Nephron progenitor cell (in vitro differentiated cells): ENCODE measurements around the gene OR14A16.

Experiments
- DNase-seq: peaks from one replicate; pipeline ENCODE4 v3.0.0; 2021
- H3K27ac Mint-ChIP-seq: 2 replicates; pipeline ENCODE4 v1.8.0; 2021; ENCODE audit warnings: mild to moderate bottlenecking, moderate library complexity, mixed read lengths
- H3K27me3 Mint-ChIP-seq: 2 replicates; pipeline ENCODE4 v1.8.0; 2021; ENCODE audit warnings: mild to moderate bottlenecking, low read depth, mixed read lengths; ENCODE audit not compliant: poor library complexity
- H3K36me3 Mint-ChIP-seq: 2 replicates; pipeline ENCODE4 v1.8.0; 2021; ENCODE audit warnings: low read depth, mixed read lengths
- H3K4me1 Mint-ChIP-seq: 2 replicates; pipeline ENCODE4 v1.8.0; 2021; ENCODE audit warnings: mixed read lengths
- H3K4me3 Mint-ChIP-seq: 2 replicates; pipeline ENCODE4 v1.8.0; 2021; ENCODE audit warnings: mild to moderate bottlenecking, moderate library complexity, mixed read lengths
- H3K9me3 Mint-ChIP-seq: 2 replicates; pipeline ENCODE4 v1.8.0; 2021; ENCODE audit warnings: mild to moderate bottlenecking, moderate library complexity, mixed read lengths
- TF ChIP-seq, protein P1 (sequence below): fragments of 200-600 bp; sonication (generic); IDR thresholded peaks from 2 replicates; pipeline ENCODE4 v1.5.0; 2021; ENCODE audit warnings: antibody characterized with exemption

The OR14A16 gene

DNA sequence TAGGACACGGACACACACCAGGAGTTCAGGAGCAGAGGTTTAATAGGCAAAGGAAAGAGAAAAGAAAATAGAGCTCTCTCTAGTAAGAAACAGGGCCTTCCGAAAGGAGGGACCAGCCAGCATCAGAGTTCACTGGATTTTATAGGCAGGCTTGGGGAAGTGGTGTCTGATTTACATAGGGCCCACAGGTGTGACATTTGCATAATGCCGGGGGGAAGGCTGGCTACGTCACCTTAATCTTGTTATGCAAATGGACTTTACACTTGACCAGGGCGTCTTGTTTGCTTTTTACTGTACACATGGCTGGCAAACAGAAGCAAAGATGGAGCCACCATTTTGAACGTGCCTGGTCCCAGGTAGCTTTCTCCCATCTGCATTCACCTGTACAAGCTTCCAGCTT lies at the start of gene OR14A16:
OR14A16 (minus strand) TSS at position 97 of the 400 bp plus-strand sequence. CDS start 8,390 bp downstream, outside the sequence.
- no peak within 1 kb of the TSS for H3K27ac Mint-ChIP-seq
- no peaks in the 10 kb centered on the region for H3K36me3 Mint-ChIP-seq
- no peak for DNase-seq
- H3K4me3 Mint-ChIP-seq, result no peak within 1 kb of the TSS
- H3K4me1 Mint-ChIP-seq, result no peaks in the 10 kb centered on the region
- TF ChIP-seq, protein P1, sequence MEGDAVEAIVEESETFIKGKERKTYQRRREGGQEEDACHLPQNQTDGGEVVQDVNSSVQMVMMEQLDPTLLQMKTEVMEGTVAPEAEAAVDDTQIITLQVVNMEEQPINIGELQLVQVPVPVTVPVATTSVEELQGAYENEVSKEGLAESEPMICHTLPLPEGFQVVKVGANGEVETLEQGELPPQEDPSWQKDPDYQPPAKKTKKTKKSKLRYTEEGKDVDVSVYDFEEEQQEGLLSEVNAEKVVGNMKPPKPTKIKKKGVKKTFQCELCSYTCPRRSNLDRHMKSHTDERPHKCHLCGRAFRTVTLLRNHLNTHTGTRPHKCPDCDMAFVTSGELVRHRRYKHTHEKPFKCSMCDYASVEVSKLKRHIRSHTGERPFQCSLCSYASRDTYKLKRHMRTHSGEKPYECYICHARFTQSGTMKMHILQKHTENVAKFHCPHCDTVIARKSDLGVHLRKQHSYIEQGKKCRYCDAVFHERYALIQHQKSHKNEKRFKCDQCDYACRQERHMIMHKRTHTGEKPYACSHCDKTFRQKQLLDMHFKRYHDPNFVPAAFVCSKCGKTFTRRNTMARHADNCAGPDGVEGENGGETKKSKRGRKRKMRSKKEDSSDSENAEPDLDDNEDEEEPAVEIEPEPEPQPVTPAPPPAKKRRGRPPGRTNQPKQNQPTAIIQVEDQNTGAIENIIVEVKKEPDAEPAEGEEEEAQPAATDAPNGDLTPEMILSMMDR, result no peak
- peaks cover 23% of the 10 kb centered on the region for H3K9me3 Mint-ChIP-seq
- no peaks in the 10 kb centered on the region for H3K27me3 Mint-ChIP-seq

DNA sequence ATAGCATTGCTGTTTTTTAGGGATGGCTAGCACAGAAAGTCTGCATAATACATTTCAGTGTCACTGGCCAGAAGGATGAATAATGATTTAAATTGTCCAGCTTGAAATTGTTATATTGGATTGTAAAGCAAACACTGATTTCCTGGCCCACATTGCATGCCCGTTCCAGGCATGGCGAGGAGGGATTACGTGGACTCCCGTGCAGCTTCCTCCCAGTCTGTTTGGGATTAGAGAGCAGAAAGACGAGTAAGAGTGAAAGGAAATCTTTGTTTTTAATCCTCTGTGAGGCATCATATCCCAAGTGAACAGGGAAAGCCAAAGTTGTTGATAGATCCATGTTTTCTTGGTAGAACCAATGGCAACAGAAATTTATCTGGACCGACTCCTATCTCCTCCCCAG lies 41.5 kb upstream of the OR14A16 start:
- Mint-ChIP-seq H3K4me1 (no peaks in the 10 kb centered on the region), H3K27me3 (peaks cover 11% of the 10 kb centered on the region), H3K9me3 (peaks cover 43% of the 10 kb centered on the region), H3K4me3 (no peak overlapping the region), H3K36me3 (no peaks in the 10 kb centered on the region), H3K27ac (no peak overlapping the region)
- DNase-seq, result no peak
- TF ChIP-seq, protein P1, result no peak

- no peaks in the 10 kb centered on the region for H3K36me3 Mint-ChIP-seq
- DNase-seq, result no peak
- no peaks in the 10 kb centered on the region for H3K4me1 Mint-ChIP-seq
- peaks cover 17% of the 10 kb centered on the region for H3K27me3 Mint-ChIP-seq
- H3K27ac Mint-ChIP-seq, result no peak overlapping the region
- peaks cover 42% of the 10 kb centered on the region for H3K9me3 Mint-ChIP-seq
- TF ChIP-seq, protein P1, result no peak
- H3K4me3 Mint-ChIP-seq, result no peak overlapping the region
Observed at GRCh38 chr1:247864644-247865043, 40.7 kb upstream of the OR14A16 start.

- Mint-ChIP-seq H3K27ac (no peak overlapping the region), H3K9me3 (peaks cover 36% of the 10 kb centered on the region), H3K36me3 (no peaks in the 10 kb centered on the region), H3K4me1 (no peaks in the 10 kb centered on the region), H3K27me3 (peaks cover 32% of the 10 kb centered on the region), H3K4me3 (no peak overlapping the region)
- DNase-seq, result no peak
- TF ChIP-seq, protein P1, result no peak
Observed at GRCh38 chr1:247862756-247863155, 38.8 kb upstream of the OR14A16 start.

- TF ChIP-seq, protein P1, result no peak
- H3K4me1 Mint-ChIP-seq, result no peaks in the 10 kb centered on the region
- H3K4me3 Mint-ChIP-seq, result peak overlapping the region; percentile 78
- no peaks in the 10 kb centered on the region for H3K36me3 Mint-ChIP-seq
- peaks cover 54% of the 10 kb centered on the region for H3K27me3 Mint-ChIP-seq
- no peak overlapping the region for H3K27ac Mint-ChIP-seq
- no peak for DNase-seq
- peaks cover 56% of the 10 kb centered on the region for H3K9me3 Mint-ChIP-seq
Observed at GRCh38 chr1:247857985-247858619, 34.2 kb upstream of the OR14A16 start.
